ENCODE measurements around the gene CACNA2D4.

Gene CACNA2D4

GRCh38 chr12:1933342-1934051, 15.0 kb upstream of the CACNA2D4 start:
- no peak for DNase-seq (ENCODE audit: low read depth in 2 of 2)

GRCh38 chr12:1932264-1932777, 13.9 kb upstream of the CACNA2D4 start:
- no peak for DNase-seq (ENCODE audit: low read depth in 2 of 2)

GRCh38 chr12:1931642-1932041, 13.2 kb upstream of the CACNA2D4 start:
- DNase-seq (ENCODE audit: low read depth in 2 of 2), result no peak

GRCh38 chr12:1930803-1931597, 12.5 kb upstream of the CACNA2D4 start:
- DNase-seq (ENCODE audit: low read depth in 2 of 2), result no peak

- no peak for DNase-seq (ENCODE audit: low read depth in 2 of 2)
Measured at GRCh38 chr12:1929985-1930802, 11.7 kb upstream of the CACNA2D4 start.

- no peak for DNase-seq (ENCODE audit: low read depth in 2 of 2)
Measured at GRCh38 chr12:1929241-1929984, 11.0 kb upstream of the CACNA2D4 start.

- DNase-seq (ENCODE audit: low read depth in 2 of 2), result no peak
Measured at GRCh38 chr12:1928439-1929121, 10.1 kb upstream of the CACNA2D4 start.

GRCh38 chr12:1927751-1928351, 9.4 kb upstream of the CACNA2D4 start:
- DNase-seq (ENCODE audit: low read depth in 2 of 2), result no peak

GRCh38 chr12:1927051-1927680, 8.7 kb upstream of the CACNA2D4 start:
- no peak for DNase-seq (ENCODE audit: low read depth in 2 of 2)

- DNase-seq (ENCODE audit: low read depth in 2 of 2), result no peak
Measured at GRCh38 chr12:1926251-1926657, 7.8 kb upstream of the CACNA2D4 start.

GRCh38 chr12:1925684-1926006, 7.2 kb upstream of the CACNA2D4 start:
- DNase-seq (ENCODE audit: low read depth in 2 of 2), result no peak

GRCh38 chr12:1924996-1925683, 6.7 kb upstream of the CACNA2D4 start:
- DNase-seq (ENCODE audit: low read depth in 2 of 2), result no peak

GRCh38 chr12:1922985-1923384, 4.5 kb upstream of the CACNA2D4 start:
- no peak for DNase-seq (ENCODE audit: low read depth in 2 of 2)

GRCh38 chr12:1922075-1922709, 3.7 kb upstream of the CACNA2D4 start:
- no peak for DNase-seq (ENCODE audit: low read depth in 2 of 2)

- no peak for DNase-seq (ENCODE audit: low read depth in 2 of 2)
Measured at GRCh38 chr12:1920971-1921370, 2.5 kb upstream of the CACNA2D4 start.

GRCh38 chr12:1920436-1920835, 2.0 kb upstream of the CACNA2D4 start:
- DNase-seq (ENCODE audit: low read depth in 2 of 2), result no peak

GRCh38 chr12:1919763-1920162, 1.3 kb upstream of the CACNA2D4 start:
- no peak for DNase-seq (ENCODE audit: low read depth in 2 of 2)

- no peak for DNase-seq (ENCODE audit: low read depth in 2 of 2)
Measured at GRCh38 chr12:1919284-1919683, 832 bp upstream of the CACNA2D4 start.

GRCh38 chr12:1918884-1919236, 408 bp upstream of the CACNA2D4 start:
- no peak for DNase-seq (ENCODE audit: low read depth in 2 of 2)
